IMR-90 (cell line): Measurements from ENCODE around the gene TJP1. TPM values are rescaled to one million over a fixed set of nuclear protein-coding genes. Genes with fewer than 3 reads are reported as not detected.

ENCODE experiments used
- ATAC-seq: fragments of 200-7000 bp; cut with Tn5 transposase; 2 replicates; pipeline ENCODE4 v1.9.1; 2020; ENCODE audit warnings: low read depth, mild to moderate bottlenecking, moderate library complexity
- BruUV-seq: library from RNA; stranded (reverse); fragments of 400-500 nt; replicated peaks from 2 replicates; lab custom pipeline; 2021; lab: Mats Ljungman, UMichigan
- CTCF ChIA-PET: fragments of 300-600 bp; formaldehyde crosslinking; extraction: SDS; loops from one replicate; lab custom pipeline; 2021; ENCODE audit warnings: antibody characterized with exemption; lab: Yijun Ruan, JAX
- POLR2A ChIA-PET: fragments of 300-600 bp; sonication (Branson Sonifier 250); formaldehyde crosslinking; loops from one replicate; lab custom pipeline; 2022; ENCODE audit warnings: antibody characterized with exemption; ENCODE audit not compliant: unreplicated experiment; lab: Charles Lee
- DNase-seq: peaks from one replicate; pipeline ENCODE4 v3.0.0; 2013
- H2AFZ ChIP-seq: replicated peaks from 2 replicates; pipeline ENCODE3; 2013; ENCODE audit warnings: low read length, mild to moderate bottlenecking; ENCODE audit not compliant: poor library complexity
- H2AK5ac ChIP-seq: 2 replicates; pipeline ENCODE4 v1.6.1; 2013; ENCODE audit warnings: low read depth, low read length, inconsistent platforms
- H2AK9ac ChIP-seq: replicated peaks from 2 replicates; pipeline ENCODE3; 2013; ENCODE audit warnings: mild to moderate bottlenecking, low read depth, low read length, moderate library complexity; ENCODE audit not compliant: poor library complexity
- H2BK120ac ChIP-seq: 2 replicates; pipeline ENCODE4 v1.6.1; 2013; ENCODE audit warnings: low read depth, low read length, inconsistent platforms
- H2BK15ac ChIP-seq: 3 replicates; pipeline ENCODE4 v1.6.1; 2013; ENCODE audit warnings: low read depth, low read length, inconsistent platforms
- H2BK20ac ChIP-seq: 2 replicates; pipeline ENCODE4 v1.6.1; 2013; ENCODE audit warnings: low read depth, mild to moderate bottlenecking, inconsistent platforms, low read length, moderate library complexity
- H2BK5ac ChIP-seq: 2 replicates; pipeline ENCODE4 v1.6.1; 2013; ENCODE audit warnings: mild to moderate bottlenecking, low read depth, low read length, inconsistent platforms; ENCODE audit not compliant: poor library complexity, severe bottlenecking
- H3K14ac ChIP-seq: replicated peaks from 2 replicates; pipeline ENCODE4 v1.6.1; 2013; ENCODE audit warnings: low read depth, low read length, inconsistent platforms
- H3K18ac ChIP-seq: 2 replicates; pipeline ENCODE4 v1.6.1; 2013; ENCODE audit warnings: low read depth, low read length, control low read depth
- H3K23ac ChIP-seq: 2 replicates; pipeline ENCODE4 v1.6.1; 2013; ENCODE audit warnings: low read depth, low read length, inconsistent platforms
- H3K27ac ChIP-seq: 2 replicates; pipeline ENCODE4 v1.5.1; 2013; ENCODE audit warnings: mild to moderate bottlenecking, control low read depth, low read length; ENCODE audit not compliant: insufficient read depth
- H3K27me3 ChIP-seq: 2 replicates; pipeline ENCODE4 v1.6.1; 2013; ENCODE audit warnings: low read length; ENCODE audit not compliant: control insufficient read depth, insufficient read depth
- H3K36me3 ChIP-seq: 2 replicates; pipeline ENCODE4 v1.6.1; 2013; ENCODE audit warnings: low read length, mixed read lengths; ENCODE audit not compliant: control insufficient read depth, insufficient read depth
- H3K4ac ChIP-seq: 2 replicates; pipeline ENCODE4 v1.6.1; 2013; ENCODE audit warnings: low read depth, low read length, inconsistent platforms
- H3K4me1 ChIP-seq: 2 replicates; pipeline ENCODE4 v1.6.1; 2013; ENCODE audit warnings: low read length, mixed read lengths; ENCODE audit not compliant: control insufficient read depth, insufficient read depth
- H3K4me2 ChIP-seq: 2 replicates; pipeline ENCODE4 v1.6.1; 2013; ENCODE audit warnings: low read depth, mild to moderate bottlenecking, control low read depth, low read length, moderate library complexity
- H3K4me3 ChIP-seq: 2 replicates; pipeline ENCODE4 v1.5.1; 2013; ENCODE audit warnings: low read depth, mild to moderate bottlenecking, control low read depth, low read length, moderate library complexity; ENCODE audit not compliant: insufficient read depth
- H3K56ac ChIP-seq: 2 replicates; pipeline ENCODE4 v1.6.1; 2013; ENCODE audit warnings: low read length, inconsistent platforms; ENCODE audit not compliant: insufficient read depth; ENCODE audit errors: extremely low read depth
- H3K79me1 ChIP-seq, 2 experiments: 2 replicates each; pipeline ENCODE4 v1.6.1; 2013; ENCODE audit warnings: low read length in 2 of 2, inconsistent platforms in 1 of 2, low read depth in 1 of 2
- H3K9ac ChIP-seq: 2 replicates; pipeline ENCODE4 v1.6.1; 2013; ENCODE audit warnings: low read depth, low read length, control low read depth
- H3K9me1 ChIP-seq: 2 replicates; pipeline ENCODE4 v1.6.1; 2013; ENCODE audit warnings: low read length, inconsistent platforms; ENCODE audit not compliant: insufficient read depth
- H3K9me3 ChIP-seq: 2 replicates; pipeline ENCODE4 v1.6.1; 2013; ENCODE audit warnings: low read length; ENCODE audit not compliant: control insufficient read depth, insufficient read depth
- H4K20me1 ChIP-seq: 2 replicates; pipeline ENCODE4 v1.6.1; 2013; ENCODE audit warnings: low read length, inconsistent platforms; ENCODE audit not compliant: insufficient read depth
- H4K5ac ChIP-seq: 2 replicates; pipeline ENCODE4 v1.6.1; 2013; ENCODE audit warnings: mild to moderate bottlenecking, low read depth, low read length, control low read depth
- H4K8ac ChIP-seq, 2 experiments: 2 replicates each; pipeline ENCODE4 v1.6.1; 2013; ENCODE audit warnings: low read depth in 2 of 2, low read length in 2 of 2, control low read depth in 1 of 2, inconsistent platforms in 1 of 2
- H4K91ac ChIP-seq: 2 replicates; pipeline ENCODE4 v1.6.1; 2013; ENCODE audit warnings: low read depth, low read length, inconsistent platforms; ENCODE audit not compliant: insufficient read depth
- BHLHE40 ChIP-seq: fragments of 150-350 bp; IDR thresholded peaks from 2 replicates; pipeline ENCODE4 v1.6.1; 2016; ENCODE audit warnings: mild to moderate bottlenecking, low read depth, low read length
- CHD1 ChIP-seq: IDR thresholded peaks from 2 replicates; pipeline ENCODE4 v1.6.1; 2012; ENCODE audit warnings: low read depth, low read length, improper control_type of control experiment
- MAZ ChIP-seq: IDR thresholded peaks from 2 replicates; pipeline ENCODE4 v1.6.1; 2012; ENCODE audit warnings: low read depth, mild to moderate bottlenecking, low read length, improper control_type of control experiment, moderate library complexity, borderline replicate concordance
- SMC3 ChIP-seq: fragments of 150-350 bp; IDR thresholded peaks from 2 replicates; pipeline ENCODE4 v1.6.1; 2016; ENCODE audit warnings: low read depth, mild to moderate bottlenecking, antibody characterized with exemption, low read length, moderate library complexity
- dilution Hi-C: fragments of 300-500 bp; cut with HindIII; formaldehyde crosslinking; loops from one replicate; pipeline ENCODE4 v1.14.3; 2018; ENCODE audit warnings: low sequenced_read_pairs; ENCODE audit not compliant: unreplicated experiment
- in situ Hi-C: fragments of 300-500 bp; cut with MboI; formaldehyde crosslinking; loops from 3 replicates; pipeline ENCODE4 v1.14.3; 2019; ENCODE audit warnings: low sequenced_read_pairs, inconsistent platforms, mixed read lengths
- intact Hi-C: fragments of 100-400 bp; cut with micrococcal nuclease; formaldehyde crosslinking; loops from 2 replicates; pipeline ENCODE4 v1.10.0; 2022
- polyA plus RNA-seq, 3 experiments: library from polyadenylated mRNA; depleted of rRNA; stranded (reverse); fragments of >200 nt; gene quantifications; 2 replicates each; pipeline ENCODE4 v1.2.3, GENCODE V29; 2012; ENCODE audit warnings: low replicate concordance in 1 of 3
- total RNA-seq: library from RNA; depleted of rRNA; stranded (reverse); fragments of >200 nt; gene quantifications from 2 replicates; pipeline ENCODE4 v1.2.3, GENCODE V29; 2012
- TF ChIP-seq, protein P1 (sequence below): fragments of 150-350 bp; IDR thresholded peaks from 2 replicates; pipeline ENCODE4 v1.6.1; 2017; ENCODE audit warnings: mild to moderate bottlenecking, antibody characterized with exemption, low read length, low read depth
- TF ChIP-seq, protein P2 (sequence below): conservative IDR thresholded peaks from 2 replicates; pipeline ENCODE4 v1.5.1; 2012; ENCODE audit warnings: mild to moderate bottlenecking, low read depth, low read length, improper control_type of control experiment

Gene TJP1
- total and polyA plus RNA-seq, 2 of the 4 experiments (the other 2 are of a cell fraction) = 42.2 to 43.4 TPM

- H2AFZ ChIP-seq = no peak overlapping the region
- ChIA-PET CTCF (no interaction called here), POLR2A (no interaction called here)
- no peak overlapping the region for H3K4me2 ChIP-seq
- H4K20me1 ChIP-seq = peaks cover 43% of the 10 kb centered on the region
- no peak for ATAC-seq
- H3K18ac ChIP-seq = no peak overlapping the region
- H3K9ac ChIP-seq = no peak overlapping the region
- in situ Hi-C loops (no loop called here), dilution Hi-C loops (no loop called here), intact Hi-C loops (no loop called here)
- no peak overlapping the region for H3K27ac ChIP-seq
- H2BK15ac ChIP-seq = no peak overlapping the region
- no peak overlapping the region for H3K4me3 ChIP-seq
- H2AK5ac ChIP-seq = no peak overlapping the region
- H3K23ac ChIP-seq = no peak overlapping the region
- no peaks in the 10 kb centered on the region; the same call in 1 of the 2 replicates for H3K9me3 ChIP-seq
- peaks cover 6% of the 10 kb centered on the region for H3K9me1 ChIP-seq
- no peaks in the 10 kb centered on the region for H3K27me3 ChIP-seq
- no peak overlapping the region for H3K14ac ChIP-seq
- H2AK9ac ChIP-seq = no peak overlapping the region
- no peak overlapping the region; the same call in 1 of the 2 replicates for H4K5ac ChIP-seq
- H3K79me1 ChIP-seq = peaks cover 25 to 74% of the 10 kb centered on the region in 2 experiments
- H4K8ac ChIP-seq = no peak overlapping the region
- no peak overlapping the region for H2BK20ac ChIP-seq
- H2BK120ac ChIP-seq = no peak overlapping the region
- no peak overlapping the region for H4K91ac ChIP-seq
- peaks cover 4% of the 10 kb centered on the region; the same call in 1 of the 2 replicates for H3K4me1 ChIP-seq
- H3K56ac ChIP-seq = no peak overlapping the region
- no TSS peak for BruUV-seq
- no peak overlapping the region for H2BK5ac ChIP-seq
- H3K4ac ChIP-seq = no peak overlapping the region
- DNase-seq = no peak
- TF ChIP-seq, protein P1, sequence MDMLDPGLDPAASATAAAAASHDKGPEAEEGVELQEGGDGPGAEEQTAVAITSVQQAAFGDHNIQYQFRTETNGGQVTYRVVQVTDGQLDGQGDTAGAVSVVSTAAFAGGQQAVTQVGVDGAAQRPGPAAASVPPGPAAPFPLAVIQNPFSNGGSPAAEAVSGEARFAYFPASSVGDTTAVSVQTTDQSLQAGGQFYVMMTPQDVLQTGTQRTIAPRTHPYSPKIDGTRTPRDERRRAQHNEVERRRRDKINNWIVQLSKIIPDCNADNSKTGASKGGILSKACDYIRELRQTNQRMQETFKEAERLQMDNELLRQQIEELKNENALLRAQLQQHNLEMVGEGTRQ = no peak
- TF ChIP-seq CHD1 (no peak), BHLHE40 (no peak), SMC3 (no peak), MAZ (no peak)
- TF ChIP-seq, protein P2, sequence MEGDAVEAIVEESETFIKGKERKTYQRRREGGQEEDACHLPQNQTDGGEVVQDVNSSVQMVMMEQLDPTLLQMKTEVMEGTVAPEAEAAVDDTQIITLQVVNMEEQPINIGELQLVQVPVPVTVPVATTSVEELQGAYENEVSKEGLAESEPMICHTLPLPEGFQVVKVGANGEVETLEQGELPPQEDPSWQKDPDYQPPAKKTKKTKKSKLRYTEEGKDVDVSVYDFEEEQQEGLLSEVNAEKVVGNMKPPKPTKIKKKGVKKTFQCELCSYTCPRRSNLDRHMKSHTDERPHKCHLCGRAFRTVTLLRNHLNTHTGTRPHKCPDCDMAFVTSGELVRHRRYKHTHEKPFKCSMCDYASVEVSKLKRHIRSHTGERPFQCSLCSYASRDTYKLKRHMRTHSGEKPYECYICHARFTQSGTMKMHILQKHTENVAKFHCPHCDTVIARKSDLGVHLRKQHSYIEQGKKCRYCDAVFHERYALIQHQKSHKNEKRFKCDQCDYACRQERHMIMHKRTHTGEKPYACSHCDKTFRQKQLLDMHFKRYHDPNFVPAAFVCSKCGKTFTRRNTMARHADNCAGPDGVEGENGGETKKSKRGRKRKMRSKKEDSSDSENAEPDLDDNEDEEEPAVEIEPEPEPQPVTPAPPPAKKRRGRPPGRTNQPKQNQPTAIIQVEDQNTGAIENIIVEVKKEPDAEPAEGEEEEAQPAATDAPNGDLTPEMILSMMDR = no peak
- no peaks in the 10 kb centered on the region for H3K36me3 ChIP-seq
Measured at GRCh38 chr15:29778382-29778781, 43.9 kb downstream of the TJP1 start.
